SU-DHL-6 (cell line): ENCODE results near the gene TYRO3.

Experiments
- H2AFZ ChIP-seq: fragments of 200-600 bp; sonication (generic); 2 replicates; pipeline ENCODE4 v1.6.1; 2014; ENCODE audit warnings: low read depth, mild to moderate bottlenecking, moderate library complexity, mixed read lengths, antibody characterized with exemption, low read length; ENCODE audit not compliant: severe bottlenecking
- H3F3A ChIP-seq: fragments of 200-600 bp; shearing (Covaris generic); 2 replicates; pipeline ENCODE4 v1.6.0; 2016; ENCODE audit warnings: antibody characterized with exemption, mild to moderate bottlenecking; ENCODE audit not compliant: insufficient read depth
- H3K27ac ChIP-seq: fragments of 200-600 bp; sonication (generic); 2 replicates; pipeline ENCODE4 v1.5.1; 2016; ENCODE audit warnings: low read depth, mild to moderate bottlenecking, low read length, moderate library complexity, mixed read lengths
- H3K27me3 ChIP-seq: fragments of 200-600 bp; sonication (generic), shearing (Covaris generic); 2 replicates; pipeline ENCODE4 v1.6.0; 2014; ENCODE audit warnings: mild to moderate bottlenecking, low read length
- H3K36me3 ChIP-seq: fragments of 200-600 bp; sonication (generic); 2 replicates; pipeline ENCODE4 v1.6.1; 2014; ENCODE audit warnings: mild to moderate bottlenecking, low read length, mixed read lengths
- H3K4me2 ChIP-seq: fragments of 300-600, 200-600 bp; shearing (Covaris generic), sonication (generic); 2 replicates; pipeline ENCODE4 v1.6.0; 2014; ENCODE audit warnings: low read length, low read depth, mild to moderate bottlenecking; ENCODE audit not compliant: poor library complexity, severe bottlenecking
- H3K4me3 ChIP-seq: fragments of 200-600 bp; sonication (generic); 2 replicates; pipeline ENCODE4 v1.5.1; 2014; ENCODE audit warnings: antibody characterized with exemption, low read length, mild to moderate bottlenecking, mixed read lengths; ENCODE audit not compliant: insufficient read depth, poor library complexity, severe bottlenecking
- H3K79me2 ChIP-seq: fragments of 200-600 bp; sonication (generic); 2 replicates; pipeline ENCODE4 v1.6.1; 2014; ENCODE audit warnings: mild to moderate bottlenecking, low read length, moderate library complexity; ENCODE audit not compliant: insufficient read depth
- H3K9ac ChIP-seq: fragments of 200-600 bp; sonication (generic); 2 replicates; pipeline ENCODE4 v1.7.0; 2014; ENCODE audit warnings: mild to moderate bottlenecking, low read length
- H3K9me2 ChIP-seq: fragments of 200-600 bp; sonication (generic); replicated peaks from 2 replicates; pipeline ENCODE4 v1.6.1; 2014; ENCODE audit warnings: low read length; ENCODE audit not compliant: insufficient read depth
- H3K9me3 ChIP-seq: fragments of 200-600 bp; sonication (generic); 2 replicates; pipeline ENCODE4 v1.6.1; 2014; ENCODE audit warnings: low read length, mixed read lengths; ENCODE audit not compliant: insufficient read depth
- H4K20me1 ChIP-seq: fragments of 200-600 bp; sonication (generic); 2 replicates; pipeline ENCODE4 v1.6.1; 2014; ENCODE audit warnings: low read depth, mild to moderate bottlenecking, antibody characterized with exemption, low read length, moderate library complexity, mixed read lengths
- EZH2phosphoT487 ChIP-seq: fragments of 200-600 bp; sonication (generic), shearing (Covaris generic); conservative IDR thresholded peaks from 2 replicates; pipeline ENCODE4 v1.6.1; 2018; ENCODE audit warnings: mild to moderate bottlenecking, antibody characterized with exemption, low read length, moderate library complexity, mixed read lengths
- TF ChIP-seq, protein P1 (sequence below): fragments of 200-600 bp; sonication (generic); IDR thresholded peaks from one replicate; pipeline ENCODE4 v1.5.1; 2017; ENCODE audit warnings: antibody characterized with exemption, mild to moderate bottlenecking, low read length, moderate library complexity; ENCODE audit not compliant: insufficient read depth, poor library complexity, severe bottlenecking

TYRO3 gene

DNA sequence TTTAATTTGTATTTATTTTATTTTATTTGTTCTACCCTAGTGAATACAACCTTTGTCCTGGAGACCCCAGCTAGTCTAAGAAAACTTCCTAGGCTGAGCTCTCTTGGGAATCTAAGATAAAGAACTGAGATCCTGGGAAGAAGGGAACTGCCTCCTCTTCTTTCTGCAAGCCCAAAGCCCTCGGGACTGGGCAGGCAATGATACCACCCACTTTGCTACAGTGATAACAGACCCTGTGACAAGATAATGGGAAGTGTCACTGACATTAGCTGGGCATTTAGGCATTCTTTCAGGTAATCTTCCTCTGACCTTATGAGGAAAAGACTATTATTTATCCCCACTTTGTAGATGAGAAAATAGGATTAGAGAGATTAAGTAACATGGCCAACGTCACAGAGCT lies 15.1 kb downstream of the TYRO3 start:
- no peaks in the 10 kb centered on the region for H3K27me3 ChIP-seq
- no peaks in the 10 kb centered on the region for H3F3A ChIP-seq
- H3K36me3 ChIP-seq = no peaks in the 10 kb centered on the region
- no peak overlapping the region for H3K4me2 ChIP-seq
- no peaks in the 10 kb centered on the region for H3K9me3 ChIP-seq
- no peak for TF ChIP-seq EZH2phosphoT487
- TF ChIP-seq, protein P1, sequence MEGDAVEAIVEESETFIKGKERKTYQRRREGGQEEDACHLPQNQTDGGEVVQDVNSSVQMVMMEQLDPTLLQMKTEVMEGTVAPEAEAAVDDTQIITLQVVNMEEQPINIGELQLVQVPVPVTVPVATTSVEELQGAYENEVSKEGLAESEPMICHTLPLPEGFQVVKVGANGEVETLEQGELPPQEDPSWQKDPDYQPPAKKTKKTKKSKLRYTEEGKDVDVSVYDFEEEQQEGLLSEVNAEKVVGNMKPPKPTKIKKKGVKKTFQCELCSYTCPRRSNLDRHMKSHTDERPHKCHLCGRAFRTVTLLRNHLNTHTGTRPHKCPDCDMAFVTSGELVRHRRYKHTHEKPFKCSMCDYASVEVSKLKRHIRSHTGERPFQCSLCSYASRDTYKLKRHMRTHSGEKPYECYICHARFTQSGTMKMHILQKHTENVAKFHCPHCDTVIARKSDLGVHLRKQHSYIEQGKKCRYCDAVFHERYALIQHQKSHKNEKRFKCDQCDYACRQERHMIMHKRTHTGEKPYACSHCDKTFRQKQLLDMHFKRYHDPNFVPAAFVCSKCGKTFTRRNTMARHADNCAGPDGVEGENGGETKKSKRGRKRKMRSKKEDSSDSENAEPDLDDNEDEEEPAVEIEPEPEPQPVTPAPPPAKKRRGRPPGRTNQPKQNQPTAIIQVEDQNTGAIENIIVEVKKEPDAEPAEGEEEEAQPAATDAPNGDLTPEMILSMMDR = no peak
- no peaks in the 10 kb centered on the region for H4K20me1 ChIP-seq
- H3K4me3 ChIP-seq = no peak overlapping the region
- no peak overlapping the region for H3K27ac ChIP-seq
- H3K9ac ChIP-seq = no peak overlapping the region
- no peaks in the 10 kb centered on the region for H3K79me2 ChIP-seq
- no peaks in the 10 kb centered on the region for H3K9me2 ChIP-seq
- H2AFZ ChIP-seq = no peak overlapping the region

DNA sequence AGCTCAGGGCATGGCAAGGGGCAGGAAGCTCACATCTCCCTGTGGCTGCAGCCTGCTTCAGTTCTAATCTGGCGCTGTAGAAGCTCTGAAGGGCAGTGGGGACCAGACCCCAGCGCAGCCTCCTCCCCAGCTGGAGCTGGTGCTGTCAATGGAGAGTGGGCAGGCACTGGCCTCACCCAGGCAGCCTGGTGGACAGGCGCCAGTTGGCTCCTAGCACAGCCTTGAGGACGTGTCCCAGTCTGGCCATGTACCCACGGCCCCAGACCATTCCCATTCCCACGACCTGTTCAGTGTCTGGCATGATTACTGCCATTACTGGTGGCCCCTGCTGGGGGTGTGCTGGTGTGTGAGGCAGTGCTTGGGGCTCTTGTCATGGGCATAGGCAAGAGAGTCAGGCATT lies 16.3 kb downstream of the TYRO3 start:
- TF ChIP-seq, protein P1 = no peak
- TF ChIP-seq EZH2phosphoT487 = no peak
- Histone ChIP-seq H3K9me2 (no peaks in the 10 kb centered on the region), H2AFZ (no peak overlapping the region), H4K20me1 (no peaks in the 10 kb centered on the region), H3K36me3 (no peaks in the 10 kb centered on the region), H3K27me3 (no peaks in the 10 kb centered on the region), H3K4me2 (no peak overlapping the region), H3K79me2 (no peaks in the 10 kb centered on the region), H3K4me3 (no peak overlapping the region), H3K9me3 (no peaks in the 10 kb centered on the region), H3K9ac (no peak overlapping the region), H3F3A (no peaks in the 10 kb centered on the region), H3K27ac (no peak overlapping the region)

DNA sequence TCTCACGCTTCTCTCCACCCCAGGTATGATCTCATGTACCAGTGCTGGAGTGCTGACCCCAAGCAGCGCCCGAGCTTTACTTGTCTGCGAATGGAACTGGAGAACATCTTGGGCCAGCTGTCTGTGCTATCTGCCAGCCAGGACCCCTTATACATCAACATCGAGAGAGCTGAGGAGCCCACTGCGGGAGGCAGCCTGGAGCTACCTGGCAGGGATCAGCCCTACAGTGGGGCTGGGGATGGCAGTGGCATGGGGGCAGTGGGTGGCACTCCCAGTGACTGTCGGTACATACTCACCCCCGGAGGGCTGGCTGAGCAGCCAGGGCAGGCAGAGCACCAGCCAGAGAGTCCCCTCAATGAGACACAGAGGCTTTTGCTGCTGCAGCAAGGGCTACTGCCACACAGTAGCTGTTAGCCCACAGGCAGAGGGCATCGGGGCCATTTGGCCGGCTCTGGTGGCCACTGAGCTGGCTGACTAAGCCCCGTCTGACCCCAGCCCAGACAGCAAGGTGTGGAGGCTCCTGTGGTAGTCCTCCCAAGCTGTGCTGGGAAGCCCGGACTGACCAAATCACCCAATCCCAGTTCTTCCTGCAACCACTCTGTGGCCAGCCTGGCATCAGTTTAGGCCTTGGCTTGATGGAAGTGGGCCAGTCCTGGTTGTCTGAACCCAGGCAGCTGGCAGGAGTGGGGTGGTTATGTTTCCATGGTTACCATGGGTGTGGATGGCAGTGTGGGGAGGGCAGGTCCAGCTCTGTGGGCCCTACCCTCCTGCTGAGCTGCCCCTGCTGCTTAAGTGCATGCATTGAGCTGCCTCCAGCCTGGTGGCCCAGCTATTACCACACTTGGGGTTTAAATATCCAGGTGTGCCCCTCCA lies 19.1 kb downstream of the TYRO3 start:
- no peaks in the 10 kb centered on the region for H3K36me3 ChIP-seq
- no peak overlapping the region for H3K4me3 ChIP-seq
- no peaks in the 10 kb centered on the region for H3K79me2 ChIP-seq
- H3K9ac ChIP-seq = no peak overlapping the region
- no peak overlapping the region for H3K4me2 ChIP-seq
- no peak overlapping the region for H3K27ac ChIP-seq
- TF ChIP-seq EZH2phosphoT487 = no peak
- TF ChIP-seq, protein P1 = no peak
- H4K20me1 ChIP-seq = no peaks in the 10 kb centered on the region
- H3K9me3 ChIP-seq = no peaks in the 10 kb centered on the region
- H3K27me3 ChIP-seq = no peaks in the 10 kb centered on the region
- H3F3A ChIP-seq = no peaks in the 10 kb centered on the region
- no peaks in the 10 kb centered on the region for H3K9me2 ChIP-seq
- no peak overlapping the region for H2AFZ ChIP-seq
